ENCODE measurements around the gene IMPG2. TPM values are rescaled to one million over a fixed set of nuclear protein-coding genes. Genes with fewer than 3 reads are reported as not detected.

Gene IMPG2
- total RNA-seq, 1 experiment from 2014 or later = 0.18 TPM

DNA sequence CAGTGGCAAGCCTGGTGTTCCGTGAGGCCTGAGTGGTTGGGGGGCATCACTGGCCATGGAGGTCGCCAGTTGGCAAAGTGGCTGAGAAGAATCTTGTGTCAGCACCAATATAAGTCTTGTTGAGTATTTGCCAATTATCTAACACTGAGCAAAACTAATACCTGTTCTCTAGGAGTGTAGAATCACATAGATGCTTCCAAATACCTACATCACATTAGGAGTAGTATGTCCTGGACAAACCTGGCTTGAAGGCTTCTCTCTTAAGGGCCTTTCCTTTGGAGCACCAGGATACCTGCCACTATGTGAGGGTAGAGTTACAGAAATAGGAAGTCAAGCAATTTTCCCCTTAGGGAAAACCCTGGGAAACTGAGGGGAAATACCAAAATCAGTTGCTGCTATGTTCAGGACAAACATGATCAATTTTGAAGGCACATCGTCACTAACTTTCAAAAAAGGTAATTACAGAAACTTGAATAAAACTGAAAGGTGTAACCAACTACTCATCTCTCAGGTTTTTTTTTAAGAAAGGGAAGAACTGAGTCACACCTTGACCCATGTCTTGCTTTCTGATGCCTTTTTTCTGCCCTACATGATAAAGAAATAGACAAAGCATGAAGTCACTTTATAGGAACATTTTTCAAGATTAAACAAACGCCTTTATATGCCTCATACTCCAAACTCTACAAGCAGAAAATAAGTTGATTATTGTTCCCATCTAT lies 100.4 kb downstream of the IMPG2 start:
- ChIA-PET POLR2A (ENCODE audit: unreplicated experiment) (no interaction called here), CTCF (no interaction called here)
- no peaks in the 10 kb centered on the region for H3K9me2 ChIP-seq (replicated peaks; ENCODE audit: low read length)

GRCh38 chr3:101217472-101218245 lies 102.7 kb downstream of the IMPG2 start:
- DNase-seq (no peak), ATAC-seq (no peak)
- Histone ChIP-seq H3K4me1 (ENCODE audit: insufficient read depth, low read length) (no peaks in the 10 kb centered on the region), H3K79me2 (ENCODE audit: low read length) (no peaks in the 10 kb centered on the region), H3K9me3 (ENCODE audit: low read length) (no peaks in the 10 kb centered on the region), H3K9ac (ENCODE audit: low read length) (no peak overlapping the region), H3K4me3 (ENCODE audit: low read length) (no peak overlapping the region), H2AFZ (ENCODE audit: low read length) (no peak overlapping the region), H4K20me1 (ENCODE audit: low read length) (no peaks in the 10 kb centered on the region), H3K4me2 (ENCODE audit: low read length) (no peak overlapping the region), H3K27me3 (ENCODE audit: low read length) (no peaks in the 10 kb centered on the region), H3F3A (ENCODE audit: low read length, unreplicated experiment) (no peaks in the 10 kb centered on the region), H3K36me3 (ENCODE audit: low read depth, low read length) (no peaks in the 10 kb centered on the region; the same call in 1 of the 2 replicates), H3K27ac (ENCODE audit: low read length) (no peak overlapping the region), H3K9me2 (replicated peaks; ENCODE audit: low read length) (no peaks in the 10 kb centered on the region)
- TF ChIP-seq EZH2 (IDR thresholded peaks at IDR 0.05; ENCODE audit: low read length, unreplicated experiment) (no peak), EZH2phosphoT487 (IDR thresholded peaks at IDR 0.05; ENCODE audit: borderline replicate concordance, low read length) (no peak)
- TF ChIP-seq, protein P1, sequence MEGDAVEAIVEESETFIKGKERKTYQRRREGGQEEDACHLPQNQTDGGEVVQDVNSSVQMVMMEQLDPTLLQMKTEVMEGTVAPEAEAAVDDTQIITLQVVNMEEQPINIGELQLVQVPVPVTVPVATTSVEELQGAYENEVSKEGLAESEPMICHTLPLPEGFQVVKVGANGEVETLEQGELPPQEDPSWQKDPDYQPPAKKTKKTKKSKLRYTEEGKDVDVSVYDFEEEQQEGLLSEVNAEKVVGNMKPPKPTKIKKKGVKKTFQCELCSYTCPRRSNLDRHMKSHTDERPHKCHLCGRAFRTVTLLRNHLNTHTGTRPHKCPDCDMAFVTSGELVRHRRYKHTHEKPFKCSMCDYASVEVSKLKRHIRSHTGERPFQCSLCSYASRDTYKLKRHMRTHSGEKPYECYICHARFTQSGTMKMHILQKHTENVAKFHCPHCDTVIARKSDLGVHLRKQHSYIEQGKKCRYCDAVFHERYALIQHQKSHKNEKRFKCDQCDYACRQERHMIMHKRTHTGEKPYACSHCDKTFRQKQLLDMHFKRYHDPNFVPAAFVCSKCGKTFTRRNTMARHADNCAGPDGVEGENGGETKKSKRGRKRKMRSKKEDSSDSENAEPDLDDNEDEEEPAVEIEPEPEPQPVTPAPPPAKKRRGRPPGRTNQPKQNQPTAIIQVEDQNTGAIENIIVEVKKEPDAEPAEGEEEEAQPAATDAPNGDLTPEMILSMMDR (conservative IDR thresholded peaks at IDR 0.05; ENCODE audit: low read depth, low read length) = no peak
- ChIA-PET POLR2A (ENCODE audit: unreplicated experiment) (interaction anchor here (0.6 kb wide), 1 partner anchor 60 kb away, joined by 5 read pairs; no protein-coding TSS in a partner anchor), CTCF (no interaction called here)
- BruUV-seq (replicated peaks) = no TSS peak
- intact Hi-C loops (cut with micrococcal nuclease) = no loop called here

More for the DNA sequence above, 100.4 kb downstream of the IMPG2 start:
- ATAC-seq = no peak
- Histone ChIP-seq H3K36me3 (ENCODE audit: low read depth, low read length) (no peaks in the 10 kb centered on the region; the same call in 1 of the 2 replicates), H3K27me3 (ENCODE audit: low read length) (no peaks in the 10 kb centered on the region), H3K79me2 (ENCODE audit: low read length) (no peaks in the 10 kb centered on the region), H2AFZ (ENCODE audit: low read length) (no peak overlapping the region), H3K4me2 (ENCODE audit: low read length) (no peak overlapping the region), H3K4me1 (ENCODE audit: insufficient read depth, low read length) (no peaks in the 10 kb centered on the region), H3K27ac (ENCODE audit: low read length) (no peak overlapping the region), H3F3A (ENCODE audit: low read length, unreplicated experiment) (no peaks in the 10 kb centered on the region), H3K9me3 (ENCODE audit: low read length) (no peaks in the 10 kb centered on the region), H3K4me3 (ENCODE audit: low read length) (no peak overlapping the region), H4K20me1 (ENCODE audit: low read length) (no peaks in the 10 kb centered on the region), H3K9ac (ENCODE audit: low read length) (no peak overlapping the region)
- TF ChIP-seq, protein P1 (conservative IDR thresholded peaks at IDR 0.05; ENCODE audit: low read depth, low read length) = no peak
- TF ChIP-seq EZH2 (IDR thresholded peaks at IDR 0.05; ENCODE audit: low read length, unreplicated experiment) (no peak), EZH2phosphoT487 (IDR thresholded peaks at IDR 0.05; ENCODE audit: borderline replicate concordance, low read length) (no peak)
- intact Hi-C loops (cut with micrococcal nuclease) = no loop called here
- DNase-seq = no peak
- BruUV-seq (replicated peaks) = no TSS peak
